ENCODE results near the gene DISP2.

Gene DISP2

GRCh38 chr15:40329804-40330203 lies 28.2 kb upstream of the DISP2 start:
- DNase-seq, result no peak

GRCh38 chr15:40330368-40330836 lies 27.6 kb upstream of the DISP2 start:
- DNase-seq, result no peak

- DNase-seq, result no peak
These were observed 27.0 kb upstream of the DISP2 start for GRCh38 chr15:40331026-40331425.

GRCh38 chr15:40331637-40332036 lies 26.4 kb upstream of the DISP2 start:
- no peak for DNase-seq

GRCh38 chr15:40332113-40332781 lies 25.8 kb upstream of the DISP2 start:
- no peak for DNase-seq

- no peak for DNase-seq
These were observed 24.0 kb upstream of the DISP2 start for GRCh38 chr15:40333922-40334492.

GRCh38 chr15:40334541-40334940 lies 23.5 kb upstream of the DISP2 start:
- no peak for DNase-seq

- DNase-seq, result no peak
These were observed 22.9 kb upstream of the DISP2 start for GRCh38 chr15:40334941-40335795.

GRCh38 chr15:40335938-40336743 lies 21.9 kb upstream of the DISP2 start:
- no peak for DNase-seq

- no peak for DNase-seq
These were observed 21.3 kb upstream of the DISP2 start for GRCh38 chr15:40336744-40337122.

- no peak for DNase-seq
These were observed 20.4 kb upstream of the DISP2 start for GRCh38 chr15:40337597-40337996.

GRCh38 chr15:40338041-40338657 lies 19.9 kb upstream of the DISP2 start:
- peak; percentile 77 for DNase-seq

GRCh38 chr15:40338921-40339620 lies 18.9 kb upstream of the DISP2 start:
- DNase-seq, result no peak

- DNase-seq, result no peak
These were observed 18.4 kb upstream of the DISP2 start for GRCh38 chr15:40339621-40339945.

- DNase-seq, result no peak
These were observed 17.8 kb upstream of the DISP2 start for GRCh38 chr15:40340038-40340739.

GRCh38 chr15:40340740-40341400 lies 17.1 kb upstream of the DISP2 start, which contains the start of gene CCDC9B:
CCDC9B (minus strand) TSS chr15:40340939; CDS start chr15:40340819, 120 bp downstream.
- no peak for DNase-seq

GRCh38 chr15:40342416-40343320 lies 15.4 kb upstream of the DISP2 start:
- DNase-seq, result no peak

GRCh38 chr15:40343512-40343911 lies 14.5 kb upstream of the DISP2 start:
- no peak for DNase-seq

- DNase-seq, result no peak
These were observed 13.8 kb upstream of the DISP2 start for GRCh38 chr15:40344217-40344616.
